ENCODE data around the gene DOK4. TPM values are rescaled to one million over a fixed set of nuclear protein-coding genes. Genes with fewer than 3 reads are reported as not detected.

Gene DOK4
- total and polyA plus RNA-seq, 2 experiments from 2014 or later: 11.4 to 29.1 TPM

GRCh38 chr16:57518922-57519321, 32.6 kb upstream of the DOK4 start (continued):
- TF ChIP-seq CTCF (conservative IDR thresholded peaks at IDR 0.05; ENCODE audit: low read depth in 2 of 2) (no peak), ETS1 (IDR thresholded peaks at IDR 0.05) (no peak), POLR2AphosphoS5 (IDR thresholded peaks at IDR 0.05; ENCODE audit: low read depth) (no peak), JUNB (IDR thresholded peaks at IDR 0.05; ENCODE audit: unreplicated experiment) (no peak), NANOG (IDR thresholded peaks at IDR 0.05; ENCODE audit: borderline replicate concordance) (no peak), EZH2 (IDR thresholded peaks at IDR 0.05; ENCODE audit: low read depth, unreplicated experiment) (no peak), CREB1 (CRISPR knock-in tag; IDR thresholded peaks at IDR 0.05; ENCODE audit: low read depth) (no peak), EZH2phosphoT487 (IDR thresholded peaks at IDR 0.05; ENCODE audit: unreplicated experiment) (no peak), ZNF114 (CRISPR knock-in tag; IDR thresholded peaks at IDR 0.05) (no peak), STAT1 (IDR thresholded peaks at IDR 0.05; ENCODE audit: unreplicated experiment) (no peak)

GRCh38 chr16:57518520-57518919, 32.2 kb upstream of the DOK4 start:
- DNase-seq (ENCODE audit: low spot score) (peak; percentile 31), ATAC-seq (peak; percentile 39)
- H3K27me3 Mint-ChIP-seq (ENCODE audit: insufficient read depth, low read depth, poor library complexity): peaks cover 12% of the 10 kb centered on the region
- H3K9me2 ChIP-seq (ENCODE audit: insufficient read depth): no peaks in the 10 kb centered on the region
- H3F3A ChIP-seq (replicated peaks; ENCODE audit: low read depth): no peaks in the 10 kb centered on the region
- TF ChIP-seq EZH2phosphoT487 (IDR thresholded peaks at IDR 0.05; ENCODE audit: unreplicated experiment) (no peak), CTCF (conservative IDR thresholded peaks at IDR 0.05; ENCODE audit: low read depth in 2 of 2) (peak in 1 of 2 experiments; percentile 57; a peak in 3 of 4 replicates)
- no peaks in the 10 kb centered on the region for H3K27me3 ChIP-seq (ENCODE audit: insufficient read depth)
- no peak overlapping the region for H3K4me3 ChIP-seq
- H2AFZ ChIP-seq: no peak overlapping the region
- H3K27ac ChIP-seq (ENCODE audit: low read depth): no peak overlapping the region
- H3K4me1 Mint-ChIP-seq: peaks cover 7% of the 10 kb centered on the region; the same call in 2 of the 3 replicates
- H3K9me3 Mint-ChIP-seq: no peaks in the 10 kb centered on the region; the same call in 2 of the 3 replicates
- H3K4me1 ChIP-seq (ENCODE audit: insufficient read depth): 0 out of 2 replicates have a peak, but pooled peaks cover 4% of the 10 kb centered on the region
- H3K36me3 Mint-ChIP-seq (ENCODE audit: low read depth): peaks cover 6% of the 10 kb centered on the region; the same call in 1 of the 3 replicates
- no peak overlapping the region for H3K4me3 Mint-ChIP-seq
- H3K36me3 ChIP-seq (ENCODE audit: insufficient read depth): no peaks in the 10 kb centered on the region
- H4K20me1 ChIP-seq (replicated peaks; ENCODE audit: insufficient read depth): no peaks in the 10 kb centered on the region
- no peak overlapping the region for H3K4me2 ChIP-seq
- H3K79me2 ChIP-seq (replicated peaks; ENCODE audit: insufficient read depth): no peaks in the 10 kb centered on the region
- H3K27ac Mint-ChIP-seq: no peak overlapping the region
